Endothelial cell (in vitro differentiated cells): ENCODE measurements around the gene MT1A. TPM values are rescaled to one million over a fixed set of nuclear protein-coding genes. Genes with fewer than 3 reads are reported as not detected.

Experiments used
- DNase-seq: peaks from one replicate; pipeline ENCODE4 v3.0.0; 2021; ENCODE audit warnings: low spot score
- H3K27ac Mint-ChIP-seq: one replicate; pipeline ENCODE4 v1.8.0; 2021; ENCODE audit warnings: mixed read lengths, inconsistent platforms; ENCODE audit not compliant: unreplicated experiment
- H3K27me3 Mint-ChIP-seq: one replicate; pipeline ENCODE4 v1.8.0; 2021; ENCODE audit warnings: mild to moderate bottlenecking, moderate library complexity, mixed read lengths, inconsistent platforms; ENCODE audit not compliant: unreplicated experiment
- H3K36me3 Mint-ChIP-seq: one replicate; pipeline ENCODE4 v1.8.0; 2021; ENCODE audit warnings: mild to moderate bottlenecking, low read depth, mixed read lengths, inconsistent platforms; ENCODE audit not compliant: unreplicated experiment
- H3K4me1 Mint-ChIP-seq: one replicate; pipeline ENCODE4 v1.8.0; 2021; ENCODE audit warnings: mild to moderate bottlenecking, mixed read lengths, inconsistent platforms; ENCODE audit not compliant: unreplicated experiment
- H3K4me3 Mint-ChIP-seq: one replicate; pipeline ENCODE4 v1.8.0; 2021; ENCODE audit warnings: mild to moderate bottlenecking, mixed read lengths, inconsistent platforms; ENCODE audit not compliant: unreplicated experiment
- H3K9me3 Mint-ChIP-seq: one replicate; pipeline ENCODE4 v1.8.0; 2021; ENCODE audit warnings: mixed read lengths, inconsistent platforms; ENCODE audit not compliant: unreplicated experiment
- total RNA-seq: library from RNA; stranded (reverse); fragmentation: NEBNext Ultra II Directional; extraction: Animal tissue kit (Norgen Biotek cat#: 25700); gene quantifications from one replicate; pipeline ENCODE4 v1.2.1, GENCODE V29; 2021; ENCODE audit not compliant: unreplicated experiment
- TF ChIP-seq, protein P1 (sequence below): fragments of 200-600 bp; sonication (generic); IDR thresholded peaks from one replicate; pipeline ENCODE4 v1.5.0; 2021; ENCODE audit warnings: antibody characterized with exemption; ENCODE audit not compliant: unreplicated experiment

MT1A gene
- total RNA-seq, 1 donor from 2014 or later, result not detected

DNA sequence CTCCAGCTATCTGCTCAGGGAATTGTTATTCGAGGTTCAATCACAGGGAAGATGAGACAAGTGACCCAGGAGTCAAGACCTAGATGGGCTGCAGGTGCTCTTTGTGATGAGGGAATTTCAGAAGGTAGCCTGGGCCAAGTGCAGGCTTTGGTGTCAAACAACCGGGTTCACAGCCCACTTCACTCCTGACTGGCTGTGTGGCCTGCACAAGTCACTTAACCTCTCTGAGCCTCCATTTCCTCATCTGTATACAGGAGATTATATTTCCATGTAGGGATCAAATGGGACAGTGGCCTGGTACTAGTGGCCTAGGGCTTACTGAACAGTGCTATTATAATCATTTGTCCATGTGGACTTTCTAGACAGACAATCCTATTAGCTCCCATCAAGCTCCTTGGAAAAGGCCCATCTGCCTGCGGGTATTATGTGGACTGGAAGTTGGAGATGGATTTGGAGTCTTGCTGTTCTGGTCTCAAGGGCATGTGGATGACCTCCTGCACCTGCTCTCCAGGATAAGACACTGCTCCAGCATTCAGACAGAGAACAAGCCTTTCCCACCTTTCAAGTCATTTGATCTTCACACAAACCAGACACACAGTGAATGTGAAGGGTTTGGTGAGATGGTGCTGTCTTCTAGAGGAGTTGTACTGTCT is 40.7 kb downstream of the MT1A start:
- no peak for DNase-seq
- peaks cover 24% of the 10 kb centered on the region for H3K27me3 Mint-ChIP-seq

GRCh38 chr16:56679818-56680217 is 41.4 kb downstream of the MT1A start:
- Mint-ChIP-seq H3K4me3 (no peak overlapping the region), H3K9me3 (no peaks in the 10 kb centered on the region), H3K27me3 (peaks cover 20% of the 10 kb centered on the region), H3K27ac (no peak overlapping the region), H3K36me3 (peaks cover 6% of the 10 kb centered on the region), H3K4me1 (peaks cover 9% of the 10 kb centered on the region)
- no peak for DNase-seq
- TF ChIP-seq, protein P1, sequence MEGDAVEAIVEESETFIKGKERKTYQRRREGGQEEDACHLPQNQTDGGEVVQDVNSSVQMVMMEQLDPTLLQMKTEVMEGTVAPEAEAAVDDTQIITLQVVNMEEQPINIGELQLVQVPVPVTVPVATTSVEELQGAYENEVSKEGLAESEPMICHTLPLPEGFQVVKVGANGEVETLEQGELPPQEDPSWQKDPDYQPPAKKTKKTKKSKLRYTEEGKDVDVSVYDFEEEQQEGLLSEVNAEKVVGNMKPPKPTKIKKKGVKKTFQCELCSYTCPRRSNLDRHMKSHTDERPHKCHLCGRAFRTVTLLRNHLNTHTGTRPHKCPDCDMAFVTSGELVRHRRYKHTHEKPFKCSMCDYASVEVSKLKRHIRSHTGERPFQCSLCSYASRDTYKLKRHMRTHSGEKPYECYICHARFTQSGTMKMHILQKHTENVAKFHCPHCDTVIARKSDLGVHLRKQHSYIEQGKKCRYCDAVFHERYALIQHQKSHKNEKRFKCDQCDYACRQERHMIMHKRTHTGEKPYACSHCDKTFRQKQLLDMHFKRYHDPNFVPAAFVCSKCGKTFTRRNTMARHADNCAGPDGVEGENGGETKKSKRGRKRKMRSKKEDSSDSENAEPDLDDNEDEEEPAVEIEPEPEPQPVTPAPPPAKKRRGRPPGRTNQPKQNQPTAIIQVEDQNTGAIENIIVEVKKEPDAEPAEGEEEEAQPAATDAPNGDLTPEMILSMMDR, result no peak

More for the DNA sequence above, 40.7 kb downstream of the MT1A start:
- Mint-ChIP-seq H3K36me3 (peaks cover 6% of the 10 kb centered on the region), H3K9me3 (no peaks in the 10 kb centered on the region), H3K4me1 (peaks cover 9% of the 10 kb centered on the region), H3K27ac (no peak overlapping the region), H3K4me3 (no peak overlapping the region)
- TF ChIP-seq, protein P1, result no peak

DNA sequence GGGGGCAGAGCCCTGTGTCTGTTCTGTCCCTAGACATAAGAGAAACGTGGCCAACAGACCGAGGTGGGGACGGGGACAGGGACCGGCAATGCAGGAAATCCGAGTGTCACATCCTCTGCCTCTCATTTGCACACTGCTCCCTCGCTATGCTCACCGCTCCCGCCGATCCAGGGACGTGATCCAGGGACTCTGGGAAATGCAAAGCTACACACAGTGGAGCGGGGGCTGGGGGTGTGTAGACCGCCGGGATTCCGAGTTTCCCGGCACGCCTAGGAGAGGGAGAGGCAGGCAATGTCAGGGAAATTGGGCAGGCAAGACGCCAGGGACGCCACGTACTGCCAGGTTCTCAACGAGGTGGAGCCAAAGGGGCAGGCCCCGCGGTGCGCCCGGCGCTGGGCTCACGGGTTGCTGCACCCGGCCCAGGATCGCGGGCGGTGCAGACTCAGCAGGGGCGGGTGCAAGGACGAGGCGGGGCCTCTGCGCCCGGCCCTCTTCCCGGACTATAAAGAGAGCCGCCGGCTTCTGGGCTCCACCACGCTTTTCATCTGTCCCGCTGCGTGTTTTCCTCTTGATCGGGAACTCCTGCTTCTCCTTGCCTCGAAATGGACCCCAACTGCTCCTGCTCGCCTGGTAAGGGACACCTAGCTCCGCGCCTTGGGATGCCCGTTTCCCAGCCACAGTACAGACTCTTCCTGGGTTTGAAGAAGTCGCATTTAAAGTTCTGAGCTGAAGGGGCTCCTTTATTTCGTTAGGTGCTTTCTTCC is 43.7 kb downstream of the MT1A start, which contains the start of gene MT1X:
MT1X (plus strand) TSS at position 532 of the 764 bp plus-strand sequence; CDS start at position 603, 71 bp downstream.
- peak; percentile 42 for DNase-seq
- TF ChIP-seq, protein P1, result no peak
- peak within 1 kb of the TSS; percentile 87 for H3K4me3 Mint-ChIP-seq
- H3K9me3 Mint-ChIP-seq, result no peaks in the 10 kb centered on the region
- H3K27ac Mint-ChIP-seq, result no peak within 1 kb of the TSS
- peaks cover 9% of the 10 kb centered on the region for H3K36me3 Mint-ChIP-seq
- H3K4me1 Mint-ChIP-seq, result peaks cover 5% of the 10 kb centered on the region
- H3K27me3 Mint-ChIP-seq, result peaks cover 15% of the 10 kb centered on the region

- no peak for DNase-seq
- peaks cover 5% of the 10 kb centered on the region for H3K4me1 Mint-ChIP-seq
- H3K36me3 Mint-ChIP-seq, result peaks cover 9% of the 10 kb centered on the region
- TF ChIP-seq, protein P1, result no peak
- H3K27ac Mint-ChIP-seq, result no peak overlapping the region
- H3K4me3 Mint-ChIP-seq, result peak overlapping the region; percentile 74
- no peaks in the 10 kb centered on the region for H3K9me3 Mint-ChIP-seq
- peaks cover 14% of the 10 kb centered on the region for H3K27me3 Mint-ChIP-seq
These were observed 44.4 kb downstream of the MT1A start for GRCh38 chr16:56682703-56683397.
